K562 (cell line): ENCODE data around the gene CNOT2. TPM values are rescaled to one million over a fixed set of nuclear protein-coding genes. Genes with fewer than 3 reads are reported as not detected.

Experiments
- CBX8 ChIP-seq: fragments of 200-600 bp; sonication (generic); IDR thresholded peaks from 2 replicates; pipeline ENCODE4 v1.6.1; 2012; ENCODE audit warnings: borderline replicate concordance, mixed run types, low read depth, mild to moderate bottlenecking, moderate library complexity, mixed read lengths, low read length, control low read depth, inconsistent platforms; ENCODE audit not compliant: poor library complexity, severe bottlenecking; ENCODE audit errors: extremely low read depth
- E2F6 ChIP-seq, 2 experiments: IDR thresholded peaks; 2 replicates each; pipeline ENCODE4 v1.6.1; 2011; ENCODE audit warnings: borderline replicate concordance in 1 of 2, control low read depth in 1 of 2, low read depth in 1 of 2, low read length in 1 of 2, mild to moderate bottlenecking in 1 of 2, mixed read lengths in 1 of 2, moderate library complexity in 1 of 2; ENCODE audit not compliant: insufficient read depth in 1 of 2, insufficient read length in 1 of 2, poor library complexity in 1 of 2, severe bottlenecking in 1 of 2; ENCODE audit errors: extremely low read depth in 1 of 2
- HNRNPL ChIP-seq: fragments of 200-400 bp; formaldehyde crosslinking; IDR thresholded peaks from 2 replicates; pipeline ENCODE4 v1.6.1; 2017; ENCODE audit warnings: low read depth, mild to moderate bottlenecking, low read length
- MGA ChIP-seq: fragments of 450-650 bp; IDR thresholded peaks from 2 replicates; pipeline ENCODE4 v1.6.1; 2016; ENCODE audit warnings: mild to moderate bottlenecking, moderate library complexity
- NCOA6 ChIP-seq: fragments of 450-650 bp; IDR thresholded peaks from 2 replicates; pipeline ENCODE4 v1.6.1; 2017; ENCODE audit warnings: mild to moderate bottlenecking
- POLR2G ChIP-seq: fragments of 200-400 bp; formaldehyde crosslinking; IDR thresholded peaks from 2 replicates; pipeline ENCODE4 v1.6.1; 2017; ENCODE audit warnings: low read depth, mild to moderate bottlenecking, antibody characterized with exemption, low read length, moderate library complexity
- RBBP5 ChIP-seq: fragments of 200-600 bp; sonication (generic); IDR thresholded peaks from 2 replicates; pipeline ENCODE4 v1.6.1; 2012; ENCODE audit warnings: borderline replicate concordance, mild to moderate bottlenecking, low read length, control low read depth, inconsistent platforms; ENCODE audit not compliant: insufficient read depth, poor library complexity, severe bottlenecking
- SAP30 ChIP-seq: fragments of 200-600 bp; sonication (generic); IDR thresholded peaks from 2 replicates; pipeline ENCODE4 v1.6.1; 2012; ENCODE audit warnings: borderline replicate concordance, low read depth, mild to moderate bottlenecking, moderate library complexity, low read length, control low read depth, inconsistent platforms; ENCODE audit not compliant: insufficient read depth, poor library complexity, severe bottlenecking
- ZNF717 ChIP-seq: fragments of 250-450 bp; sonication (Bioruptor Pico); IDR thresholded peaks from 2 replicates; pipeline ENCODE4 v1.5.0; 2021
- polyA plus RNA-seq, 8 experiments: library from polyadenylated mRNA; depleted of rRNA in 4 of 8; stranded (reverse) in 5 of 8; unstranded in 3 of 8; fragments of >200 nt; fragmentation: Nextera tagmentation in 2 of 8; fragmentation: Illumina TruSeq in 1 of 8; extraction: Ambion mirVana in 2 of 8; extraction: Trizol in 1 of 8; gene quantifications; 2 replicates each; pipeline versions ENCODE4 v1.2.1 to v1.2.3, GENCODE V29; 2011 to 2014; ENCODE audit warnings: inconsistent platforms in 1 of 8, missing spikeins in 1 of 8
- total RNA-seq, 7 experiments: library from RNA; depleted of rRNA in 6 of 7; stranded (reverse); fragments of >200 nt in 6 of 7; fragmentation: Illumina TruSeq in 2 of 7; extraction: Trizol in 2 of 7; gene quantifications; 2 replicates each; pipeline versions ENCODE4 v1.2.1 to v1.2.3, GENCODE V29; 2011 to 2021; ENCODE audit warnings: low replicate concordance in 1 of 7

CNOT2 gene
- total and polyA plus RNA-seq, 9 of the 15 experiments (the other 6 are each of a cell fraction or from before 2014, with no cell fraction given), result 43.6 to 119 (median 84.4) TPM

- TF ChIP-seq MGA, result 0 out of 2 replicates have a peak, but pooled peaks have one; percentile 19
- no peak for TF ChIP-seq CBX8
- peak; percentile 20; the same call in 1 of the 2 replicates for TF ChIP-seq HNRNPL
- TF ChIP-seq NCOA6, result peak; percentile 55; the same call in 1 of the 2 replicates
- TF ChIP-seq E2F6 (IDR thresholded peaks at IDR 0.05; ENCODE audit: borderline replicate concordance in 1 of 2, extremely low read depth in 1 of 2, insufficient read depth in 1 of 2, insufficient read length in 1 of 2, low read depth in 1 of 2, low read length in 1 of 2, poor library complexity in 1 of 2, severe bottlenecking in 1 of 2), result peak in 1 of 2 experiments; percentile 48
- TF ChIP-seq SAP30, result peak; percentile 85
- TF ChIP-seq POLR2G, result peak; percentile 50
- TF ChIP-seq ZNF717 (CRISPR knock-in tag), result no peak
- TF ChIP-seq RBBP5, result peak; percentile 47
Observed at GRCh38 chr12:70365648-70366518, 122.7 kb downstream of the CNOT2 start, which contains the start of gene KCNMB4 (continued).
